Heart right ventricle (tissue), 16 donors: ENCODE measurements around the gene SAG. TPM values are rescaled to one million over a fixed set of nuclear protein-coding genes. Genes with fewer than 3 reads are reported as not detected.

Source experiments
- ATAC-seq, 8 donors: fragments of 200-7000 bp; cut with Tn5 transposase; one replicate each; pipeline ENCODE4 v1.9.1; 2020; ENCODE audit warnings: mild to moderate bottlenecking in 8 of 8, moderate library complexity in 8 of 8, moderate number of reproducible peaks in 1 of 8
- DNase-seq, 2 donors: peaks; one replicate each; pipeline ENCODE4 v3.0.0-alpha.2; 2020
- H3K27ac ChIP-seq, 10 donors: fragments of 200-600 bp; sonication (generic) in 2 of 10; one replicate each; pipeline versions ENCODE4 v1.5.0 to v1.8.0; 2020 to 2022; ENCODE audit warnings: mild to moderate bottlenecking in 3 of 10
- H3K27me3 ChIP-seq, 7 donors: fragments of 200-600 bp; one replicate each; pipeline ENCODE4 v1.8.0; 2021 to 2022; ENCODE audit warnings: mild to moderate bottlenecking in 2 of 7
- H3K36me3 ChIP-seq, 9 donors: fragments of 200-600 bp; sonication (generic) in 1 of 9; one replicate each; pipeline versions ENCODE4 v1.5.0 to v1.8.0; 2020 to 2022; ENCODE audit warnings: mild to moderate bottlenecking in 2 of 9
- H3K4me1 ChIP-seq, 9 donors: fragments of 200-600 bp; sonication (generic) in 1 of 9; one replicate each; pipeline versions ENCODE4 v1.5.0 to v1.8.0; 2020 to 2022; ENCODE audit warnings: mild to moderate bottlenecking in 4 of 9
- H3K4me3 ChIP-seq, 10 donors: fragments of 200-600 bp; sonication (generic) in 2 of 10; one replicate each; pipeline versions ENCODE4 v1.5.0 to v1.8.0; 2020 to 2022; ENCODE audit warnings: mild to moderate bottlenecking in 7 of 10, moderate library complexity in 2 of 10
- H3K9me3 ChIP-seq, 11 donors: fragments of 200-600 bp in 10 of 11; sonication (generic) in 2 of 11; one replicate each; pipeline versions ENCODE4 v1.5.0 to v1.8.0; 2013 to 2022; ENCODE audit warnings: mild to moderate bottlenecking in 2 of 11, control low read depth in 1 of 11, moderate library complexity in 1 of 11
- WGBS, 2 donors: extraction: QIAGEN DNeasy Blood & Tissue Kit; methylation state at CpG; one replicate each; pipeline ENCODE4 v1.1.7; 2013; ENCODE audit warnings: inconsistent platforms in 1 of 2; 5-methylcytosine and 5-hydroxymethylcytosine counted together
- intact Hi-C, 10 donors: fragments of 100-400 bp; cut with DNase I; formaldehyde crosslinking; loops; one replicate each; pipeline versions ENCODE4 v1.11.1 to v1.14.2; 2022
- polyA plus RNA-seq, 2 donors: library from polyadenylated mRNA; stranded (reverse); fragments of 200-250 nt; gene quantifications; one replicate each; pipeline ENCODE4 v1.2.3, GENCODE V29; 2013
- total RNA-seq, 10 donors: library from RNA; stranded (reverse); fragmentation: NEBNext Ultra II Directional in 3 of 10; extraction: Animal tissue kit (Norgen Biotek cat#: 25700) in 3 of 10; gene quantifications; one replicate each; pipeline versions ENCODE4 v1.2.1 to v1.2.4, GENCODE V29; 2021 to 2023
- TF ChIP-seq, protein P1 (sequence below), 9 donors: fragments of 200-600 bp; sonication (generic) in 2 of 9; IDR thresholded peaks; one replicate each; pipeline versions ENCODE4 v1.5.0 to v1.8.0; 2021 to 2022; ENCODE audit warnings: antibody characterized with exemption in 9 of 9, mild to moderate bottlenecking in 5 of 9, moderate library complexity in 1 of 9
- donor health status: Arrhythmogenic right ventricular cardiomyopathy.
- donor health status: ischemic (EF 13 %, LVEDD 7.1; RV severe dilation, severe dysfunction).
- donor health status: healthy with polysubstance abuse.
- donor health status: DM: no; HTN: yes; CAD: no.
- donor health status: DM: no; HTN: no; CAD: no.
- donor health status: ischemic (EF 25% LVEDD 6.9; RV normal size, moderate dysfunction).
- donor health status: ischemic (EF 25% LVEDD 5.7; RV mildly dilated, moderate dysfunction).
- donor health status: healthy.
- donor health status: DM: yes; HTN: yes; CAD: no.
- donor health status: Ischemic cardiomyopathy.
- donor health status: ischemic (EF 35%, LVEDD 5.7; RV mildly dilated, moderate dysfunction).
- donor health status: nonischemic (EF 11% LVEDD 7.7; RV severe dilation, severe dysfunction).
- donor health status: DM: yes; HTN: yes; CAD: no.
- donor health status: PGD.
- donor health status: ischemic (EF 29% LVEDD 5.4; RV normal size, mild dysfunction).
- donor health status: nonischemic (EF 23%, LVEDD 6.1; RV moderate dilation, normal function).

The SAG gene
- total and polyA plus RNA-seq, 12 donors, result not detected

DNA sequence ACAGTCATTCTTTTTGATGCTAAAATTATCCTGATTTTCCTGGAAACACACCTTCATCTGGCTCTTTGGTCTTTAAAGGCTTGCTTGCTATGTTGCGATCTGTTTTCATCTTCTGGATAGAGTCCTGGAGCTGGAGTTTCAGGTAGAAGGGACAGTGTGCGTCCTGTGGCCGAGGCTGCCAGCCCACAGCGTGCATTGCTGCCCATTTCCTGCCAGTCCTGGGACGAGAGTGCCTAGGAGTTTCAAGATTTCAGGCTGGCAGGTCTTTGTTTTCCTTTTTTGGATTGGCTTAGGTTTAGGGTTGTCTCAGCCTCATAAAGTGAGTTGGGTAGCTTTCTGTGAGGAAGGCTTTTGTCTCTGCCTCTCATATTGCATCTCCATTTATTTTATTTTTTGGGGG is 61.1 kb downstream of the SAG start:
- peaks cover 0 to 12% (median 0%) of the 10 kb centered on the region in 11 donors for H3K9me3 ChIP-seq
- peaks cover 0 to 22% (median 8%) of the 10 kb centered on the region in 9 donors for H3K4me1 ChIP-seq
- no peaks in the 10 kb centered on the region for H3K27me3 ChIP-seq
- TF ChIP-seq, protein P1, sequence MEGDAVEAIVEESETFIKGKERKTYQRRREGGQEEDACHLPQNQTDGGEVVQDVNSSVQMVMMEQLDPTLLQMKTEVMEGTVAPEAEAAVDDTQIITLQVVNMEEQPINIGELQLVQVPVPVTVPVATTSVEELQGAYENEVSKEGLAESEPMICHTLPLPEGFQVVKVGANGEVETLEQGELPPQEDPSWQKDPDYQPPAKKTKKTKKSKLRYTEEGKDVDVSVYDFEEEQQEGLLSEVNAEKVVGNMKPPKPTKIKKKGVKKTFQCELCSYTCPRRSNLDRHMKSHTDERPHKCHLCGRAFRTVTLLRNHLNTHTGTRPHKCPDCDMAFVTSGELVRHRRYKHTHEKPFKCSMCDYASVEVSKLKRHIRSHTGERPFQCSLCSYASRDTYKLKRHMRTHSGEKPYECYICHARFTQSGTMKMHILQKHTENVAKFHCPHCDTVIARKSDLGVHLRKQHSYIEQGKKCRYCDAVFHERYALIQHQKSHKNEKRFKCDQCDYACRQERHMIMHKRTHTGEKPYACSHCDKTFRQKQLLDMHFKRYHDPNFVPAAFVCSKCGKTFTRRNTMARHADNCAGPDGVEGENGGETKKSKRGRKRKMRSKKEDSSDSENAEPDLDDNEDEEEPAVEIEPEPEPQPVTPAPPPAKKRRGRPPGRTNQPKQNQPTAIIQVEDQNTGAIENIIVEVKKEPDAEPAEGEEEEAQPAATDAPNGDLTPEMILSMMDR (IDR thresholded peaks at IDR 0.05), result no peak
- DNase-seq, result no peak
- no peak overlapping the region for H3K27ac ChIP-seq
- no peak for ATAC-seq
- peaks cover 0 to 22% (median 0%) of the 10 kb centered on the region in 9 donors for H3K36me3 ChIP-seq
- 83 to 87% methylated on average over 5 of the region's 5 CpGs for WGBS, 2 donors
- intact Hi-C loops, result no loop called here
- no peak overlapping the region for H3K4me3 ChIP-seq

GRCh38 chr2:233369462-233369861 is 61.8 kb downstream of the SAG start:
- TF ChIP-seq, protein P1 (IDR thresholded peaks at IDR 0.05), result no peak
- H3K4me1 ChIP-seq, result peaks cover 0 to 22% (median 8%) of the 10 kb centered on the region in 9 donors
- WGBS, 2 donors, result 85 to 91% methylated on average over 8 of the region's 8 CpGs
- no peak for ATAC-seq
- intact Hi-C loops, result no loop called here
- H3K36me3 ChIP-seq, result peaks cover 0 to 20% (median 0%) of the 10 kb centered on the region in 9 donors
- H3K27me3 ChIP-seq, result no peaks in the 10 kb centered on the region
- H3K4me3 ChIP-seq, result no peak overlapping the region
- peaks cover 0 to 5% (median 0%) of the 10 kb centered on the region in 11 donors for H3K9me3 ChIP-seq
- no peak overlapping the region for H3K27ac ChIP-seq
- no peak for DNase-seq

DNA sequence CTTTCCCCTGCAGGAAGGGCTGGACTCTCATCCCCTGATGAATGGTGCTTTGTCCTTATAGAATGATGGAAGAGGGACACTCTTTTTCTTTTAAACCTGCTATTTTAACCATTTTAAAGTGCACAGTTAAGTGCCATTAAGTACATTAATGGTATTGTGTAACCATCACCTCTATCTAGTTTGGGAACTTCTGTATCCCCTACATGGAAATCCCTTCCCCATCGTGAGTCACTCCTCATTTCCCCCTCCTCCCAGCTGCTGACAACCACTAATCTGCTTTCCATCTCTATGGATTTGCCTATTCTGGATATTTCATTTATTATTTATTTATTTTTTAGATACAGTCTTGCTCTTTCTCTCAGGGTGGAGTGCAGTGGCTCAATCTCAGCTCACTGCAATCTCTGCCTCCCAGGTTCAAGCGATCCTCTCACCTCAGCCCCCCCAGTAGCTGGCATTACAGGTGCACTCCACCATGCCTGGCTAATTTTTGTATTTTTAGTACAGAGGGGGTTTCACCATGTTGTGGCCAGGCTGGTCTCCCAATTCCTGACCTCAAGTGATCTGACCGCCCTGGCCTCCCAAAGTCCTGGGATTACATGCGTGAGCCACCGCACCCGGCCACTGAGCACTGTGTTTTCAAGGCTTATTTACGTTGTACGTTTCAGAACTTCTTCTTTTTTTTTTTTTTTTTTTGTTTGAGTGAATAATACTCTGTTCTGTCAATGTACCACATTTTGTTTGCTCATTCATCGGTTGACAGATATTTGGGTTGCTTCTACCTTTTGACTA is 62.5 kb downstream of the SAG start:
- peaks cover 0 to 3% (median 0%) of the 10 kb centered on the region in 11 donors for H3K9me3 ChIP-seq
- no peaks in the 10 kb centered on the region for H3K27me3 ChIP-seq
- H3K4me3 ChIP-seq, result no peak overlapping the region
- TF ChIP-seq, protein P1 (IDR thresholded peaks at IDR 0.05), result no peak
- peaks cover 0 to 20% (median 0%) of the 10 kb centered on the region in 9 donors for H3K36me3 ChIP-seq
- intact Hi-C loops, result no loop called here
- no peak overlapping the region for H3K27ac ChIP-seq
- 85 to 91% methylated on average over 9 of the region's 9 CpGs for WGBS, 2 donors
- DNase-seq (no peak), ATAC-seq (no peak)
- peaks cover 0 to 22% (median 8%) of the 10 kb centered on the region in 9 donors for H3K4me1 ChIP-seq

DNA sequence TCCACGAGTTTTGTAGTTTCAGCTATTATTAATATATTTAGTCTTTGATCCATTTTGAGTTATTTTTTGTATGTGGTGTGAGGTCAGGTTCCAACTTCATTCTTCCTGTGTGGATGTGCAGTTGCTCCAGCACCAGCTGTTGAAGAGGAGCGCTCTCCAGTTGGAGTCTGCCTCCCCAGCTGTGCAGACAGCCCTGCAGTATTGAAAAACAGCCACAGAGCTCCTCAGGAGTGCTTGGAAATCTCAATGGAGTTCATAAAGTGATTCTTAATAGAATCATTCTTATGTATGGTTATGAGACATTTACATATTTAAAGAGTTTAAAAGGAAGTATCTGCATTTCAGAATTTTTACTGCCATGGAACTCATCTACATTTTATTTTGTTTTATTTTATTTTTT is 64.0 kb downstream of the SAG start:
- H3K4me3 ChIP-seq, result no peak overlapping the region
- WGBS, 2 donors, result 64 to 76% methylated on average over 2 of the region's 2 CpGs
- no peaks in the 10 kb centered on the region for H3K27me3 ChIP-seq
- H3K27ac ChIP-seq, result no peak overlapping the region
- peaks cover 0 to 22% (median 8%) of the 10 kb centered on the region in 9 donors for H3K4me1 ChIP-seq
- intact Hi-C loops, result no loop called here
- peaks cover 0 to 27% (median 0%) of the 10 kb centered on the region in 9 donors for H3K36me3 ChIP-seq
- peak in 5 of 8 donors; percentile 60 to 79 (median 75) for ATAC-seq
- peaks cover 0 to 3% (median 0%) of the 10 kb centered on the region in 11 donors for H3K9me3 ChIP-seq
- DNase-seq, result no peak
- TF ChIP-seq, protein P1 (IDR thresholded peaks at IDR 0.05), result no peak
